Loucy (cell line): ENCODE measurements around the gene ZBTB16.

Experiments
- EZH2phosphoT487 ChIP-seq: fragments of 200-600 bp; IDR thresholded peaks from 2 replicates; pipeline ENCODE4 v1.6.1; 2018; ENCODE audit warnings: antibody characterized with exemption, mild to moderate bottlenecking, moderate library complexity, borderline replicate concordance
- TF ChIP-seq, protein P1 (sequence below): fragments of 200-600 bp; sonication (generic); conservative IDR thresholded peaks from 2 replicates; pipeline ENCODE4 v1.5.1; 2014; ENCODE audit warnings: mild to moderate bottlenecking, antibody characterized with exemption, low read length

GRCh38 chr11:114255289-114255688 is 195.8 kb downstream of the ZBTB16 start:
- TF ChIP-seq, protein P1, sequence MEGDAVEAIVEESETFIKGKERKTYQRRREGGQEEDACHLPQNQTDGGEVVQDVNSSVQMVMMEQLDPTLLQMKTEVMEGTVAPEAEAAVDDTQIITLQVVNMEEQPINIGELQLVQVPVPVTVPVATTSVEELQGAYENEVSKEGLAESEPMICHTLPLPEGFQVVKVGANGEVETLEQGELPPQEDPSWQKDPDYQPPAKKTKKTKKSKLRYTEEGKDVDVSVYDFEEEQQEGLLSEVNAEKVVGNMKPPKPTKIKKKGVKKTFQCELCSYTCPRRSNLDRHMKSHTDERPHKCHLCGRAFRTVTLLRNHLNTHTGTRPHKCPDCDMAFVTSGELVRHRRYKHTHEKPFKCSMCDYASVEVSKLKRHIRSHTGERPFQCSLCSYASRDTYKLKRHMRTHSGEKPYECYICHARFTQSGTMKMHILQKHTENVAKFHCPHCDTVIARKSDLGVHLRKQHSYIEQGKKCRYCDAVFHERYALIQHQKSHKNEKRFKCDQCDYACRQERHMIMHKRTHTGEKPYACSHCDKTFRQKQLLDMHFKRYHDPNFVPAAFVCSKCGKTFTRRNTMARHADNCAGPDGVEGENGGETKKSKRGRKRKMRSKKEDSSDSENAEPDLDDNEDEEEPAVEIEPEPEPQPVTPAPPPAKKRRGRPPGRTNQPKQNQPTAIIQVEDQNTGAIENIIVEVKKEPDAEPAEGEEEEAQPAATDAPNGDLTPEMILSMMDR: no peak
- no peak for TF ChIP-seq EZH2phosphoT487
